GM21528 (cell line): Measurements from ENCODE around the gene NPIPA7.
"Not testable (repeated sequence)": the region's sequence is repeated elsewhere in the genome, so short reads cannot be mapped to it uniquely, and the experiment has no call there.

Source experiments
- ATAC-seq: cut with Tn5 transposase; IDR thresholded peaks from one replicate; pipeline ENCODE4 v1.9.1; 2021; ENCODE audit warnings: mild to moderate bottlenecking, moderate library complexity; ENCODE audit not compliant: unreplicated experiment, low FRiP score

Gene NPIPA7

GRCh38 chr16:16378840-16379239 lies at the start of gene NPIPA7:
Gene NPIPA7 (plus strand): TSS chr16:16379140. CDS start chr16:16379245, 105 bp downstream.
- ATAC-seq = not testable (repeated sequence)

- not testable (repeated sequence) for ATAC-seq
Measured at GRCh38 chr16:16331466-16331865, 47.5 kb upstream of the NPIPA7 start.

GRCh38 chr16:16357556-16357955 lies 21.4 kb upstream of the NPIPA7 start:
- not testable (repeated sequence) for ATAC-seq

- not testable (repeated sequence) for ATAC-seq
Measured at GRCh38 chr16:16358539-16359240, 20.2 kb upstream of the NPIPA7 start.

- ATAC-seq = not testable (repeated sequence)
Measured at GRCh38 chr16:16363595-16363994, 15.3 kb upstream of the NPIPA7 start.

GRCh38 chr16:16364100-16364499 lies 14.8 kb upstream of the NPIPA7 start:
- not testable (repeated sequence) for ATAC-seq

GRCh38 chr16:16364701-16365100 lies 14.2 kb upstream of the NPIPA7 start:
- ATAC-seq = not testable (repeated sequence)

- ATAC-seq = not testable (repeated sequence)
Measured at GRCh38 chr16:16365319-16365718, 13.6 kb upstream of the NPIPA7 start.

- ATAC-seq = not testable (repeated sequence)
Measured at GRCh38 chr16:16365851-16366250, 13.1 kb upstream of the NPIPA7 start.

- ATAC-seq = not testable (repeated sequence)
Measured at GRCh38 chr16:16366552-16367284, 12.2 kb upstream of the NPIPA7 start.

- not testable (repeated sequence) for ATAC-seq
Measured at GRCh38 chr16:16367285-16367628, 11.7 kb upstream of the NPIPA7 start.

GRCh38 chr16:16369081-16369856 lies 9.7 kb upstream of the NPIPA7 start:
- ATAC-seq = not testable (repeated sequence)

GRCh38 chr16:16371136-16371735 lies 7.7 kb upstream of the NPIPA7 start:
- ATAC-seq = not testable (repeated sequence)

GRCh38 chr16:16374192-16374591 lies 4.7 kb upstream of the NPIPA7 start:
- ATAC-seq = not testable (repeated sequence)

GRCh38 chr16:16399685-16400084 lies 20.7 kb downstream of the NPIPA7 start:
- ATAC-seq = not testable (repeated sequence)

- ATAC-seq = not testable (repeated sequence)
Measured at GRCh38 chr16:16402333-16402732, 23.4 kb downstream of the NPIPA7 start.

GRCh38 chr16:16404283-16404682 lies 25.3 kb downstream of the NPIPA7 start:
- not testable (repeated sequence) for ATAC-seq

GRCh38 chr16:16405421-16405820 lies 26.5 kb downstream of the NPIPA7 start:
- ATAC-seq = not testable (repeated sequence)

GRCh38 chr16:16408430-16408829 lies 29.5 kb downstream of the NPIPA7 start:
- not testable (repeated sequence) for ATAC-seq

GRCh38 chr16:16413773-16414172 lies 34.8 kb downstream of the NPIPA7 start:
- not testable (repeated sequence) for ATAC-seq
